Activated T-cell treated with anti-CD3 and anti-CD28 coated beads, Interleukin-2, amount 50 U/mL, for 1 hour (primary cell): ENCODE measurements around the gene PMPCA.

Source experiments
- DNase-seq: peaks from one replicate; pipeline ENCODE4 v3.0.0-alpha.2; 2020

The PMPCA gene

DNA sequence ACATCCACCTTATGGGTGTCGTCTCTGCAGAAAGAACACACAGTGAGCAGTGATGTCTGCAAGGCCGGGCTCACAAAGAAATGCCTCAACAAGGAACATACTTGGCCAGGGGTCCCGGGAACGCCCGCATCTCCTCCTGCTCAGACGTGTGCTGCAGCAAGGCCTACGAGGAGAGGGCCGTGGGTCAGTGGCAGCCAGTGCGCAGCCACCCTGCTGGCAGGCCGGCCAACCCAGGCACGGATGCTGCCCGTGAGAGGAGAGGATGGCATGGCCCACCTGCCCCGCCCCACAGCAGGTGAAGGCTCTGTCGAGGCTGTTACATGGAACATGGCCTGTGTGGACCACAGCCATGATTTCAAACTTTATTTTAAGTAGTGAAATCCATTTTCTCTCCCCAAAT is 53.1 kb downstream of the PMPCA start:
- DNase-seq, result no peak

GRCh38 chr9:136464241-136464640 is 53.8 kb downstream of the PMPCA start:
- DNase-seq, result no peak

DNA sequence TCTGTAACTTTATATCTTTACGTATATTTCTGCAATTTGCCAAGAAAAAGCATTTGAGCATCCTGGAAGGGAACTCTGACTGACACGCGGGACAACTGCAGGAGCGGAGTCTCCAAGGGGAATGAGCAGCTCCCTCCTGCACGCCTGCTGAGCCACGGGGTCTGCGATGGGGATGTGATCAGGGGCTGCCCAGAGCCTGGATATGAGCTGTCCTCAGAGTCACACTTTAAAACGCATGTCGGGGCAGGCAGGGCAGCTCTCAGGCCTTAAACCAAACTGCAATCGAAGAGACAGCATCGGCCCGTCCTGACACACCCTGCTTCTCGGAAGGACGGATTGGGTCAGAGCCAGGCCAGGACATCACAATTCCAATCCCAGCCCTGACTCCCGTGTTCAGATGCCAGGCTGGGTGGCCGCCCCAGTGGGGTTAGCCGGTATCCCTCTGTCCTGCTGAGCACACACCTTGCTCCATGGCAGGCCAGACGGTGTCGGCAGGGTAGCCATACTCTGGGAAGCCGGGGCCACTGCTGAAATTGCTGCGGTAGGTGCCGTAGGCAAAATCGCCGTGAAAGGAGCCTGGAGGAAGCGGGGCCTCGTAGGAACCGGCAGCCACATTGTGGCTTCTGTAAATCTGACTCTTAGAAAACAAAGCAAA is 55.2 kb downstream of the PMPCA start:
- DNase-seq, result no peak

DNA sequence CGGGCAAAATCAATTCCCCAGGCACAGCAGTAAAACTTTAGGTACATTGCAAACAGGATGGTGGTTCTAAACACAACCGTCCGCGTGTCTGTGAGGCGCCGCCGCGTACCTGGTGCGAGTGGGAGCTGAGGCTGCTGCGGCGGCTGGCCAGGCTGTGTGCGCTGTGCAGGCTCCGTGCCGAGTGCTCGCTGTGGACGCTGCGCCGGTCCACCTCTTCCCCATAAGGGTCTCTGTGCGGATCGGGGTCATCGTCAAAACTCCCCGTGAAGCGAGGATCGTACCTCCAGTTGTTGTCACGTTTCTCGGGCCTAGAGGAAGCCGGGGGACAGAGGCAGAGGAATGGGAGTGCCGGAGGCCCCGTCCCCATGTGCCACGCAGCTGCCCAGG is 55.7 kb downstream of the PMPCA start:
- no peak for DNase-seq

GRCh38 chr9:136467766-136468165 is 57.3 kb downstream of the PMPCA start:
- DNase-seq, result no peak

- no peak for DNase-seq
These were observed 59.9 kb downstream of the PMPCA start for GRCh38 chr9:136470356-136470755.

- no peak for DNase-seq
These were observed 60.5 kb downstream of the PMPCA start for GRCh38 chr9:136470792-136471469.

DNA sequence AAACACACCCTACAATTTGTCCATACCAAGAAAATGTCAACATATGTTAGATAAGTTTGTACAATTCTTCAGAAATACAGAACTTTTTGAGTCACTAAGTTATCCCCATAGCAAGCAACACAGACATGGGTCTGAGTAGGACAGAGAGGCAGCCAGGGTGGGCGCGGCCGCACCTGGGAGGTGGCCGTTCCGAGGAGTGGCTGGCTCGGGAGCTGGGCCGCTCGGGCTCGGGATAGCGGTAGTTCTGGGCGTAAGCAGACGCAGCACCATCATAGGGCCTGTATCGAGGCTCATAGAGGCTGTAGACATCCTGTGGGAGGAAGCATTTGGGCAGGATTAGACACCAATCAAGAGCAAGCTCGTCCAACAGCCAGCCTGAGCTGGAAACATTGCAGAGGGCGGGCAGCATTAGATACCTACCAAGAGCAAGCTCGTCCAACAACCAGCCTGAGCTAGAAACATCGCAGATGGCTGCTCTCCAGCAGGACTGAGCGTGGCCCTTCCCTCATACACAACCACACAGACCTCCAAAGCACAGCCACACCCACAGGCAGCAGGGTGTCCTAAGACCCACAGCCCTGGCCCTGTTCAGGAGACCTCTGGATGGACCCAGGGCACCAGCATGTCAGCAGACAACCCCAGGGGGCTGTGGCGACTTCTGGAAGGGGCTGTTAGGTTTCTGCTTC is 61.5 kb downstream of the PMPCA start:
- DNase-seq, result no peak

- no peak for DNase-seq
These were observed 62.3 kb downstream of the PMPCA start for GRCh38 chr9:136472640-136473353.

- no peak for DNase-seq
These were observed 62.9 kb downstream of the PMPCA start for GRCh38 chr9:136473354-136473721.
